ENCODE results near the gene VGLL1. TPM values are rescaled to one million over a fixed set of nuclear protein-coding genes. Genes with fewer than 3 reads are reported as not detected.

Gene VGLL1
- polyA plus RNA-seq, 3 donors: not detected

GRCh38 chrX:136542281-136542680, 10.3 kb downstream of the VGLL1 start:
- Histone ChIP-seq H3K4me3 (replicated peaks in 1 of 3; ENCODE audit: low read depth in 2 of 3, low read length in 3 of 3) (no peak overlapping the region), H3K4me1 (ENCODE audit: control insufficient read depth in 1 of 2, insufficient read depth in 2 of 2, low read length in 2 of 2) (no peaks in the 10 kb centered on the region), H2AFZ (ENCODE audit: insufficient read depth, low read depth, low read length, poor library complexity, severe bottlenecking) (no peak overlapping the region), H4K20me1 (ENCODE audit: insufficient read depth, low read length) (no peaks in the 10 kb centered on the region), H3K36me3 (replicated peaks in 1 of 2; ENCODE audit: control insufficient read depth in 1 of 2, insufficient read depth in 2 of 2, low read length in 2 of 2) (no peaks in the 10 kb centered on the region), H3K79me2 (ENCODE audit: insufficient read depth, low read length) (no peaks in the 10 kb centered on the region), H3K27me3 (ENCODE audit: control insufficient read depth in 2 of 2, insufficient read depth in 2 of 2, low read length in 2 of 2) (peaks cover 0 to 3% of the 10 kb centered on the region in 2 donors), H3K9me3 (replicated peaks in 1 of 2; ENCODE audit: control insufficient read depth in 1 of 2, insufficient read depth in 1 of 2, low read length in 2 of 2) (no peaks in the 10 kb centered on the region), H3K4me2 (replicated peaks; ENCODE audit: extremely low read depth, low read length, poor library complexity, severe bottlenecking) (no peak overlapping the region), H3K27ac (ENCODE audit: low read depth in 1 of 2, low read length in 2 of 2) (no peak overlapping the region), H3K9ac (ENCODE audit: insufficient read depth, low read length, poor library complexity, severe bottlenecking) (no peak overlapping the region)
- Mint-ChIP-seq H3K27me3 (ENCODE audit: low read depth in 3 of 3) (peaks cover 0 to 4% (median 2%) of the 10 kb centered on the region in 3 donors), H3K27ac (no peak overlapping the region), H3K36me3 (no peaks in the 10 kb centered on the region), H3K4me1 (no peaks in the 10 kb centered on the region), H3K4me3 (no peak overlapping the region), H3K9me3 (no peaks in the 10 kb centered on the region)
- intact Hi-C loops (cut with micrococcal nuclease): no loop called here
- no peak for DNase-seq
- no peak for TF ChIP-seq CTCF (IDR thresholded peaks at IDR 0.05)
- no CpG with 5 or more reads among the region's 7 CpGs for WGBS (ENCODE audit: insufficient coverage)

GRCh38 chrX:136546371-136546781, 14.4 kb downstream of the VGLL1 start:
- Histone ChIP-seq H3K36me3 (replicated peaks in 1 of 2; ENCODE audit: control insufficient read depth in 1 of 2, insufficient read depth in 2 of 2, low read length in 2 of 2) (no peaks in the 10 kb centered on the region), H2AFZ (ENCODE audit: insufficient read depth, low read depth, low read length, poor library complexity, severe bottlenecking) (no peak overlapping the region), H3K79me2 (ENCODE audit: insufficient read depth, low read length) (no peaks in the 10 kb centered on the region), H3K4me3 (replicated peaks in 1 of 3; ENCODE audit: low read depth in 2 of 3, low read length in 3 of 3) (no peak overlapping the region), H3K27ac (ENCODE audit: low read depth in 1 of 2, low read length in 2 of 2) (no peak overlapping the region), H3K9me3 (replicated peaks in 1 of 2; ENCODE audit: control insufficient read depth in 1 of 2, insufficient read depth in 1 of 2, low read length in 2 of 2) (no peaks in the 10 kb centered on the region), H3K27me3 (ENCODE audit: control insufficient read depth in 2 of 2, insufficient read depth in 2 of 2, low read length in 2 of 2) (no peaks in the 10 kb centered on the region), H3K9ac (ENCODE audit: insufficient read depth, low read length, poor library complexity, severe bottlenecking) (no peak overlapping the region), H4K20me1 (ENCODE audit: insufficient read depth, low read length) (no peaks in the 10 kb centered on the region), H3K4me1 (ENCODE audit: control insufficient read depth in 1 of 2, insufficient read depth in 2 of 2, low read length in 2 of 2) (no peaks in the 10 kb centered on the region), H3K4me2 (replicated peaks; ENCODE audit: extremely low read depth, low read length, poor library complexity, severe bottlenecking) (no peak overlapping the region)
- intact Hi-C loops (cut with micrococcal nuclease): no loop called here
- H3K4me1 Mint-ChIP-seq: no peaks in the 10 kb centered on the region
- H3K36me3 Mint-ChIP-seq: no peaks in the 10 kb centered on the region
- H3K27me3 Mint-ChIP-seq (ENCODE audit: low read depth in 3 of 3): peaks cover 0 to 3% (median 2%) of the 10 kb centered on the region in 3 donors
- H3K4me3 Mint-ChIP-seq: no peak overlapping the region
- H3K9me3 Mint-ChIP-seq: no peaks in the 10 kb centered on the region
- TF ChIP-seq CTCF (IDR thresholded peaks at IDR 0.05): no peak
- WGBS (ENCODE audit: insufficient coverage): no CpG with 5 or more reads among the region's 3 CpGs
- no peak overlapping the region for H3K27ac Mint-ChIP-seq
- no peak for DNase-seq

Measured in CD14-positive monocyte (primary cell).